CD8-positive, alpha-beta memory T cell (primary cell): ENCODE measurements around the gene ZNF648. TPM values are rescaled to one million over a fixed set of nuclear protein-coding genes. Genes with fewer than 3 reads are reported as not detected.
A peak's percentile ranks its signal among the peaks of the same experiment; 100 is the strongest.

ENCODE experiments used
- CTCF ChIA-PET: fragments of 350-600 bp; sonication (Branson Sonifier 250); formaldehyde crosslinking; loops from one replicate; lab custom pipeline; 2021; ENCODE audit warnings: antibody characterized with exemption; lab: Charles Lee
- POLR2A ChIA-PET: fragments of 350-600 bp; sonication (Branson Sonifier 250); formaldehyde crosslinking; loops from one replicate; lab custom pipeline; 2021; ENCODE audit warnings: antibody characterized with exemption; lab: Charles Lee
- DNase-seq, 5 donors: peaks; one replicate each; pipeline versions ENCODE4 v3.0.0 to v3.0.0-alpha.2; 2020 to 2022; ENCODE audit warnings: mixed read lengths in 1 of 5
- H3K27ac ChIP-seq: one replicate; pipeline ENCODE4 v1.7.0; 2013; ENCODE audit warnings: low read depth, mild to moderate bottlenecking, low read length, moderate library complexity
- H3K27me3 ChIP-seq: 2 replicates; pipeline ENCODE4 v1.7.0; 2013; ENCODE audit warnings: low read length, mild to moderate bottlenecking; ENCODE audit not compliant: insufficient read depth, poor library complexity, severe bottlenecking
- H3K36me3 ChIP-seq: 2 replicates; pipeline ENCODE4 v1.7.0; 2013; ENCODE audit warnings: mild to moderate bottlenecking, low read length, moderate library complexity; ENCODE audit not compliant: insufficient read depth
- H3K4me1 ChIP-seq: 2 replicates; pipeline ENCODE4 v1.7.0; 2013; ENCODE audit warnings: mild to moderate bottlenecking, low read length, moderate library complexity; ENCODE audit not compliant: insufficient read depth
- H3K4me3 ChIP-seq: 2 replicates; pipeline ENCODE4 v1.7.0; 2013; ENCODE audit warnings: mild to moderate bottlenecking, low read length
- H3K9me3 ChIP-seq: 2 replicates; pipeline ENCODE4 v1.7.0; 2013; ENCODE audit warnings: mild to moderate bottlenecking, low read length
- H3K27ac Mint-ChIP-seq, 8 donors: one replicate each; pipeline ENCODE4 v1.8.0; 2020 to 2021; ENCODE audit warnings: mixed read lengths in 8 of 8, mild to moderate bottlenecking in 6 of 8, inconsistent platforms in 3 of 8, moderate library complexity in 3 of 8
- H3K27me3 Mint-ChIP-seq, 2 donors: one replicate each; pipeline ENCODE4 v1.8.0; 2020 to 2021; ENCODE audit warnings: mixed read lengths in 2 of 2, mild to moderate bottlenecking in 1 of 2, moderate library complexity in 1 of 2
- H3K36me3 Mint-ChIP-seq, 3 donors: one replicate each; pipeline ENCODE4 v1.8.0; 2020 to 2021; ENCODE audit warnings: mixed read lengths in 3 of 3, inconsistent platforms in 1 of 3, mild to moderate bottlenecking in 1 of 3
- H3K4me1 Mint-ChIP-seq, 3 donors: one replicate each; pipeline ENCODE4 v1.8.0; 2020 to 2021; ENCODE audit warnings: mixed read lengths in 3 of 3, inconsistent platforms in 1 of 3, mild to moderate bottlenecking in 1 of 3
- H3K4me3 Mint-ChIP-seq, 7 donors: one replicate each; pipeline ENCODE4 v1.8.0; 2020 to 2021; ENCODE audit warnings: mixed read lengths in 7 of 7, mild to moderate bottlenecking in 6 of 7, moderate library complexity in 4 of 7, inconsistent platforms in 2 of 7
- H3K9me3 Mint-ChIP-seq, 5 donors: one replicate each; pipeline ENCODE4 v1.8.0; 2020 to 2022; ENCODE audit warnings: mixed read lengths in 5 of 5, mild to moderate bottlenecking in 3 of 5, moderate library complexity in 2 of 5, inconsistent platforms in 1 of 5
- polyA plus RNA-seq: library from polyadenylated mRNA; unstranded; fragments of 300-500 nt; fragmentation: Illumina TruSeq; gene quantifications from one replicate; pipeline ENCODE4 v1.2.3, GENCODE V29; 2021
- total RNA-seq, 2 experiments: library from RNA; stranded (reverse); gene quantifications; one replicate each; pipeline ENCODE4 v1.2.3, GENCODE V29; 2021

The ZNF648 gene
- total and polyA plus RNA-seq, 3 experiments from 2014 or later: not detected

DNA sequence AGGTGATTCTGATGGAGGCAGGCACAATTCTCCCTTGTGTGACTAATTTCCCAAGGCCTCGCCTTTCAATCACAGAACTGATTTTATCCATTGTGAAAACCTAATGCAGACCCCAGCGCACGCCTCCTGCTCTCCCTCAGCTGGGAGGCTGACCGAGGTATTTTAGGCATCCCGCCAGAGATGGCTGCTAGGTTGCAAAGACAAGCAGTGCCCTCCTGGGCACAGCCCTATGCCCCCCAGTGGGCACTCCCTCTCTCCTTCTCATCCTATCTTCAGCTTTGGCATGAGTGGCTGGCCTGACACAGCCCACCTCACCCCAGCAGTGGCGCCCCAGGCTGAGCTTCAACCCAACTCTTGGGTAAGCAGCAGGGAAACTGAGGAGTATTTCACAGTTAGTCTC is 24.2 kb upstream of the ZNF648 start:
- H3K27ac ChIP-seq: no peak overlapping the region
- no peak for DNase-seq
- H3K4me1 Mint-ChIP-seq: peaks cover 24 to 34% (median 31%) of the 10 kb centered on the region in 3 donors
- H3K9me3 Mint-ChIP-seq: no peaks in the 10 kb centered on the region
- CTCF ChIA-PET: interaction anchor here (0.8 to 2.7 kb wide), 10 partner anchors 11 to 316 kb away, joined by 3 to 22 read pairs (median 4); partner anchors contain the start of gene GLUL
- peaks cover 38% of the 10 kb centered on the region for H3K4me1 ChIP-seq
- H3K27me3 ChIP-seq: no peaks in the 10 kb centered on the region
- H3K36me3 ChIP-seq: no peaks in the 10 kb centered on the region
- H3K27ac Mint-ChIP-seq: peak overlapping the region in 2 of 8 donors; percentile 38 to 50
- H3K9me3 ChIP-seq: no peaks in the 10 kb centered on the region
- peaks cover 0 to 2% of the 10 kb centered on the region in 2 donors for H3K27me3 Mint-ChIP-seq
- no peaks in the 10 kb centered on the region for H3K36me3 Mint-ChIP-seq
- H3K4me3 Mint-ChIP-seq: no peak overlapping the region
- POLR2A ChIA-PET: interaction anchor here (0.5 kb wide), 1 partner anchor 9 kb away, joined by 4 read pairs; no protein-coding TSS in a partner anchor
- H3K4me3 ChIP-seq: no peak overlapping the region

- peak overlapping the region in 5 of 8 donors; percentile 5 to 61 (median 51) for H3K27ac Mint-ChIP-seq
- peak overlapping the region in 2 of 7 donors; percentile 9 for H3K4me3 Mint-ChIP-seq
- H3K4me1 Mint-ChIP-seq: peaks cover 24 to 34% (median 31%) of the 10 kb centered on the region in 3 donors
- POLR2A ChIA-PET: no interaction called here
- CTCF ChIA-PET: interaction anchor here (1.0 to 2.7 kb wide), 11 partner anchors 10 to 317 kb away, joined by 3 to 22 read pairs (median 4); partner anchors contain the start of gene GLUL
- no peaks in the 10 kb centered on the region for H3K9me3 ChIP-seq
- H3K27me3 ChIP-seq: no peaks in the 10 kb centered on the region
- H3K4me1 ChIP-seq: peaks cover 38% of the 10 kb centered on the region
- DNase-seq: peak; percentile 48 to 74 (median 56)
- H3K36me3 ChIP-seq: no peaks in the 10 kb centered on the region
- peaks cover 0 to 2% of the 10 kb centered on the region in 2 donors for H3K27me3 Mint-ChIP-seq
- H3K9me3 Mint-ChIP-seq: no peaks in the 10 kb centered on the region
- H3K36me3 Mint-ChIP-seq: no peaks in the 10 kb centered on the region
- H3K27ac ChIP-seq: no peak overlapping the region
- H3K4me3 ChIP-seq: no peak overlapping the region
Observed at GRCh38 chr1:182084487-182085316, 23.2 kb upstream of the ZNF648 start.

DNA sequence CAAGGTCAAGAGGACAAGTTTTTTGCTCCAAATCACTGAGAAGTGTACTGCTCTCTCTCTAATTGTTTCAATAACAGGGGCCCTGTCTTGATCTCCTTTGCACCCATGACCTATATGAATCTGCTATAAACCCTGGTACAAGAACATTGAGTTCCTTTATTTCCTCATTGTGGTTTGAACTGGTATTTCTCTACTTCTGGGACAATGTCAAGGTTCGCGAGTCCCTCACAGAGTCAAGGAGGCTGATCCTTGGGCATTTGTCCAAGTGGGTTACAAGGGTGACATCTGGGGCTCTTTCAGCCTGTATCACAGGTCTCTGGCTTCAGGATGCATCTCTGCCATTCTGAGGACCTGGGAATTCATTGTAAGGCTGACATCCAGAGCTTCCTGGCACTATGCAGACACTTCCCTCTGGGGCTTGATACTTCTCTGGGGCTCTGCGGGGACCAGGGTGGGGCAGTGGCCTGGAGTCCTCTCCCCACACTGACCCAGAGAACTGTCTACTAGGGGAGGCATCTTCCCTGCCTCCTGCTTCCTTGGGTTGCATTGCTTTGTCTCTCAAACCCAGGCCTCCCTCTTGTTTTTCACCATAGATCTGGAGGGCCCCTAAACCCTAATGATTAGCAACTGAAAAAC is 22.5 kb upstream of the ZNF648 start:
- CTCF ChIA-PET: interaction anchor here (1.9 to 2.7 kb wide), 3 partner anchors 59 to 317 kb away, joined by 7 to 22 read pairs (median 21); no protein-coding TSS in a partner anchor

DNA sequence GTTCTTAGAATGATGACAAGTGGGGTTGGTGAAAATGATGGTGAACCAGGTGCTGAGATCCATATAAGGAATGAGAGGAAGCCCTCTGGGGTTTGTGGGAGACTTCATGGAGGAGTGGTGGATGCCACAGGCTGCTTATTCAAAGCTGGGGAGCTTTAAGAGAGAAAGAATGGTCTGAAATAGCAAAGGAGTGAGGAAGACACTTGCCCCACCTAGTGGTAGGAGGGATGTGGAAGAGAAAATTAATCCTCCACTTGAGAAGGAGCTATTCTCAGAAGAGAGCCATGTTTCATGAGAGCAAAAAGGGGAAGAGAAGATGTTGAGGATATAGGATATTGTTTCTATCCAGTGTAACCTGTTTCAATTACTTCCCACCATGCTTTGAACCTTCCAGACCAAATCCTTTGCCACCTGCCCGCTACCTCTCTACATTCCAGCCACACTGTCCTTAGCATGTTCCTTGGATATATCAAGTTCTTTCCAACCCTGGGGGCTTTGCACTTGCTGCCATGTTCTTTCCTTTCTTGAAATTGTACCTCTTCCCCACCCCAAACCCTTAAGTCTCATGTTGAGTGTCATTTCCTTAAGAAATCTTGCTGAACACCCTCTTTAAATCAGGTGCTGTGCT is 19.6 kb upstream of the ZNF648 start:
- Mint-ChIP-seq H3K27ac (no peak overlapping the region), H3K36me3 (no peaks in the 10 kb centered on the region), H3K4me3 (no peak overlapping the region), H3K9me3 (no peaks in the 10 kb centered on the region), H3K4me1 (peaks cover 7 to 10% (median 9%) of the 10 kb centered on the region in 3 donors), H3K27me3 (peaks cover 0 to 2% of the 10 kb centered on the region in 2 donors)
- peak in 1 of 5 donors; percentile 14 for DNase-seq
- ChIA-PET CTCF (interaction anchor here (0.8 to 3.0 kb wide), 10 partner anchors 8 to 602 kb away, joined by 3 to 22 read pairs (median 4); partner anchors contain the start of gene GLUL), POLR2A (interaction anchor here (0.5 kb wide), 1 partner anchor 246 kb away, joined by 3 read pairs; no protein-coding TSS in a partner anchor)
- Histone ChIP-seq H3K27ac (no peak overlapping the region), H3K9me3 (no peaks in the 10 kb centered on the region), H3K27me3 (no peaks in the 10 kb centered on the region), H3K4me1 (peaks cover 11% of the 10 kb centered on the region), H3K4me3 (no peak overlapping the region), H3K36me3 (no peaks in the 10 kb centered on the region)

More for the DNA sequence above, 22.5 kb upstream of the ZNF648 start:
- Mint-ChIP-seq H3K27me3 (peaks cover 0 to 2% of the 10 kb centered on the region in 2 donors), H3K27ac (peak overlapping the region in 1 of 8 donors; percentile 5), H3K4me3 (no peak overlapping the region), H3K36me3 (no peaks in the 10 kb centered on the region), H3K9me3 (no peaks in the 10 kb centered on the region), H3K4me1 (peaks cover 24 to 31% (median 28%) of the 10 kb centered on the region in 3 donors)
- no peaks in the 10 kb centered on the region for H3K27me3 ChIP-seq
- H3K4me3 ChIP-seq: no peak overlapping the region
- peaks cover 34% of the 10 kb centered on the region for H3K4me1 ChIP-seq
- no peak for DNase-seq
- POLR2A ChIA-PET: no interaction called here
- H3K27ac ChIP-seq: no peak overlapping the region
- H3K36me3 ChIP-seq: no peaks in the 10 kb centered on the region
- no peaks in the 10 kb centered on the region for H3K9me3 ChIP-seq

DNA sequence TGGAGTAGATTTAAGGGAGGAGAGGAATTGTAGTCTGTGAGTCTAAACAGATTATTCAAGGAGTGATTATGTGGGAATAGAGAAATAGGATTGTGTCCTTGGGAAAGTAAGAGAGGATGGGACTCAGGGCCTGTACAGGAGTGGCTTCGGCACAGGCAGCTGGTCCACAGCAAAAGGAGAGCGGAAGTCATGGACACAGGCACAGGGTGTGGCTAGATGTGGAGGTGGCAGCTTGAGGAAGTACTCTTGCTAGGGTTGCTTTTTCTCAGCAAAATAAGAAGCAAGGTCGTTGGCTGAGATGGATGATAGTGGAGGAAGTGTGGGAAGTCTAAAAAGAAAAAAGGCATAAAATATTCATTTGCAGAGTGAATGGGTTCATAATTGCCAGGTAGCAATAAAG is 18.5 kb upstream of the ZNF648 start:
- no peak overlapping the region for H3K4me3 ChIP-seq
- H3K36me3 Mint-ChIP-seq: no peaks in the 10 kb centered on the region
- no peak overlapping the region for H3K4me3 Mint-ChIP-seq
- H3K9me3 Mint-ChIP-seq: no peaks in the 10 kb centered on the region
- no peaks in the 10 kb centered on the region for H3K36me3 ChIP-seq
- CTCF ChIA-PET: interaction anchor here (0.8 to 3.0 kb wide), 4 partner anchors 11 to 601 kb away, joined by 3 to 22 read pairs (median 6); no protein-coding TSS in a partner anchor
- H3K4me1 Mint-ChIP-seq: peaks cover 6 to 7% (median 7%) of the 10 kb centered on the region in 3 donors
- POLR2A ChIA-PET: no interaction called here
- no peaks in the 10 kb centered on the region for H3K9me3 ChIP-seq
- peaks cover 7% of the 10 kb centered on the region for H3K4me1 ChIP-seq
- peaks cover 0 to 2% of the 10 kb centered on the region in 2 donors for H3K27me3 Mint-ChIP-seq
- no peaks in the 10 kb centered on the region for H3K27me3 ChIP-seq
- no peak for DNase-seq
- no peak overlapping the region for H3K27ac Mint-ChIP-seq
- no peak overlapping the region for H3K27ac ChIP-seq

- POLR2A ChIA-PET: no interaction called here
- H3K9me3 Mint-ChIP-seq: no peaks in the 10 kb centered on the region
Observed at GRCh38 chr1:182071924-182072323, 10.4 kb upstream of the ZNF648 start.

DNA sequence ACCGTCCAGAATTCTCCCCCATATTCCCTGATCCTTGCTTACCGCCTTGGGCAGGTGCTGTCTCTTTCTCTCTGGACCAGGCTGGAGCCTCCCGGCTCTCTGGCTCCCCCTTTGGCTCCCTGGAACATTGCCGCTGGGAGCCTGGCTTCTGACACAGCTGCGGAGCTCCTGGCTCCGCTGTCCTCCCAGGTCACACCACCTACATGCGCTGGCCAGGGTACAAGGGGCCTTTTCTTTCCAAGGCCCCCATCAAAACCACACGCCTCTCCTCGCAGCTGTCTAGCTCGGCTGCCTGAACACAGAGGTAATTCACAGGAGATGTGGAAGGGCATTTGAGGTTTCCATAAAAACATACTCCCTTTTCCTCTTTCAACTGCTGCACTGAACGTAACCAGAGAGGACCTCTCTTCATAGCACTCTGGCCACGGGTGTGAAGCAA is 7.5 kb upstream of the ZNF648 start:
- no peaks in the 10 kb centered on the region for H3K36me3 Mint-ChIP-seq
- POLR2A ChIA-PET: no interaction called here
- no peak for DNase-seq

More at GRCh38 chr1:182071924-182072323, 10.4 kb upstream of the ZNF648 start:
- Histone ChIP-seq H3K36me3 (no peaks in the 10 kb centered on the region), H3K27ac (no peak overlapping the region), H3K4me1 (no peaks in the 10 kb centered on the region), H3K27me3 (peaks cover 6% of the 10 kb centered on the region), H3K4me3 (no peak overlapping the region), H3K9me3 (no peaks in the 10 kb centered on the region)
- Mint-ChIP-seq H3K4me3 (no peak overlapping the region), H3K27ac (no peak overlapping the region), H3K36me3 (no peaks in the 10 kb centered on the region), H3K27me3 (peaks cover 0 to 37% of the 10 kb centered on the region in 2 donors), H3K4me1 (no peaks in the 10 kb centered on the region)
- no peak for DNase-seq
- CTCF ChIA-PET: interaction anchor here (1.2 to 2.2 kb wide), 2 partner anchors 10 to 71 kb away, joined by 3 to 11 read pairs; no protein-coding TSS in a partner anchor

More for the DNA sequence above, 7.5 kb upstream of the ZNF648 start:
- Histone ChIP-seq H3K9me3 (no peaks in the 10 kb centered on the region), H3K4me1 (no peaks in the 10 kb centered on the region), H3K4me3 (no peak overlapping the region), H3K27ac (no peak overlapping the region), H3K36me3 (no peaks in the 10 kb centered on the region), H3K27me3 (peaks cover 6% of the 10 kb centered on the region)
- Mint-ChIP-seq H3K4me3 (peak overlapping the region in 1 of 7 donors; percentile 37), H3K27me3 (peaks cover 8 to 61% of the 10 kb centered on the region in 2 donors), H3K4me1 (no peaks in the 10 kb centered on the region), H3K27ac (no peak overlapping the region), H3K9me3 (no peaks in the 10 kb centered on the region)
- CTCF ChIA-PET: interaction anchor here (2.1 to 4.7 kb wide), 2 partner anchors 9 to 11 kb away, joined by 5 to 22 read pairs; no protein-coding TSS in a partner anchor
